ENCODE results near the gene FXN.

FXN gene

GRCh38 chr9:69004836-69005235 lies 30.7 kb upstream of the FXN start:
- Histone ChIP-seq H3K4me3 (ENCODE audit: insufficient read depth, low read length, poor library complexity, severe bottlenecking) (no peak overlapping the region), H4K20me1 (ENCODE audit: low read depth, low read length) (no peaks in the 10 kb centered on the region), H3K79me2 (ENCODE audit: insufficient read depth, low read length) (no peaks in the 10 kb centered on the region), H3F3A (ENCODE audit: insufficient read depth) (no peaks in the 10 kb centered on the region), H3K9me3 (ENCODE audit: insufficient read depth, low read length) (no peaks in the 10 kb centered on the region), H2AFZ (ENCODE audit: low read depth, low read length, severe bottlenecking) (no peak overlapping the region), H3K9me2 (replicated peaks; ENCODE audit: insufficient read depth, low read length) (no peaks in the 10 kb centered on the region), H3K27me3 (ENCODE audit: low read length) (no peaks in the 10 kb centered on the region), H3K9ac (ENCODE audit: low read length) (no peak overlapping the region), H3K27ac (ENCODE audit: low read depth, low read length) (no peak overlapping the region), H3K36me3 (ENCODE audit: low read length) (no peaks in the 10 kb centered on the region), H3K4me2 (ENCODE audit: low read depth, low read length, poor library complexity, severe bottlenecking) (no peak overlapping the region)
- TF ChIP-seq CTCF (IDR thresholded peaks at IDR 0.05; ENCODE audit: insufficient read depth, low read length, poor library complexity, severe bottlenecking) (no peak), EZH2phosphoT487 (conservative IDR thresholded peaks at IDR 0.05; ENCODE audit: low read length) (no peak)

DNA sequence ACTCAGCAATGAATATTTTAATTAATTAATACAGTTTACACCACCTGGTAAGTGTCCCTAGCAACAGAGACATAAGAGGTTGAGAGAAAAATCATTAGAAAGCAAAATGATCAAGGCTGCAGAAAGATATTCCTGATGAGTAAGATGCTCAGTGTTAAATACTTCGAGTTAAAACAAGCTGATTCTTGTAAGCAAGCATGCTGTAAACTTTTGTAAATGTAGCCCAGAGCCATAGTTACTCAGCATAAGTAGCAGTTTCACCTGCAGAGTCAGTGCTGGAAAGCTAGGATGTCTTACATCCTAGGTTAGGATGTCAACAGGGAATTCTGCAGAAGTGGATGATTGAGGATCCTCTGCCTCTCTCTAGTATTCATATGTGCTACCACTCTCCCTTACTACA lies 25.8 kb upstream of the FXN start:
- Histone ChIP-seq H2AFZ (ENCODE audit: low read depth, low read length, severe bottlenecking) (no peak overlapping the region), H3K36me3 (ENCODE audit: low read length) (no peaks in the 10 kb centered on the region), H4K20me1 (ENCODE audit: low read depth, low read length) (no peaks in the 10 kb centered on the region), H3K27ac (ENCODE audit: low read depth, low read length) (no peak overlapping the region), H3K9me3 (ENCODE audit: insufficient read depth, low read length) (no peaks in the 10 kb centered on the region), H3K9ac (ENCODE audit: low read length) (no peak overlapping the region), H3F3A (ENCODE audit: insufficient read depth) (no peaks in the 10 kb centered on the region), H3K4me3 (ENCODE audit: insufficient read depth, low read length, poor library complexity, severe bottlenecking) (no peak overlapping the region), H3K4me2 (ENCODE audit: low read depth, low read length, poor library complexity, severe bottlenecking) (no peak overlapping the region), H3K27me3 (ENCODE audit: low read length) (no peaks in the 10 kb centered on the region), H3K79me2 (ENCODE audit: insufficient read depth, low read length) (no peaks in the 10 kb centered on the region), H3K9me2 (replicated peaks; ENCODE audit: insufficient read depth, low read length) (no peaks in the 10 kb centered on the region)
- TF ChIP-seq CTCF (IDR thresholded peaks at IDR 0.05; ENCODE audit: insufficient read depth, low read length, poor library complexity, severe bottlenecking) (no peak), EZH2phosphoT487 (conservative IDR thresholded peaks at IDR 0.05; ENCODE audit: low read length) (no peak)

DNA sequence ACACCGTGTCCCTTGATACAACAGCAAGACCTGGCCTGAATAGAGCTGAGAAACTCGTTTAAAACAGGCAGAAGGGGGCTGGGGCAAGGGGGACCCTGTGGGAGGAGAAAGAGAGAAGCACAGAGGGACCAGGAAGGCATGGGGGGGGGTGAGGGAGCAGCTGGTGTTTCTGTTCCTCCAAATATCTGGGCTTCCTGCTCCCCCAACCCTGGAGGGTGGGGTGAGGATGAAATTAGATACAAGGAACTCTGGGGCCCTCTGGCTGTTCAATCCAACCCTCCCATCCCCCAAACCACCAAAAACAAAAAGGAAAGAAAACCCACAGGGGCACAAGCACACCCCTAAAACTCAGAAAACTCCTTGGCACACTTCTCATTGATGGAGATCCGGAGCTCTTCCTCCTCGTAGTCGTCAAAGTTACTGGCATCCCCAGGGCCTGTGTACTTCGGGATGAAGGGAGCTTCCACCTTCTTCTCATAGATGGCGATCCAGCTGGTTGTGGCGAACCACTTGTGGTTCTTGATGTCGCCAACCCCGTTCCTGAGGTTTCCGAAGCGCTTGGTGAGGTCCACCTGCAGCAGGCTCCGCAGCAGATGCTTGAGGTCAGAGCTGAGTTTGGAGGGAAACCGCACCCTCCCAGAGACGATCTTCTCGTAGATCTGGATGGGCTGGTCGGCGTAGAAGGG lies 22.7 kb upstream of the FXN start:
- H3K36me3 ChIP-seq (ENCODE audit: low read length) = no peaks in the 10 kb centered on the region
- H3K9me2 ChIP-seq (replicated peaks; ENCODE audit: insufficient read depth, low read length) = no peaks in the 10 kb centered on the region
- no peaks in the 10 kb centered on the region for H3F3A ChIP-seq (ENCODE audit: insufficient read depth)
- H3K27ac ChIP-seq (ENCODE audit: low read depth, low read length) = no peak overlapping the region
- no peaks in the 10 kb centered on the region for H3K9me3 ChIP-seq (ENCODE audit: insufficient read depth, low read length)
- no peaks in the 10 kb centered on the region for H3K27me3 ChIP-seq (ENCODE audit: low read length)
- no peak overlapping the region for H3K4me2 ChIP-seq (ENCODE audit: low read depth, low read length, poor library complexity, severe bottlenecking)
- no peaks in the 10 kb centered on the region for H4K20me1 ChIP-seq (ENCODE audit: low read depth, low read length)
- H3K9ac ChIP-seq (ENCODE audit: low read length) = no peak overlapping the region
- no peak overlapping the region for H2AFZ ChIP-seq (ENCODE audit: low read depth, low read length, severe bottlenecking)
- H3K79me2 ChIP-seq (ENCODE audit: insufficient read depth, low read length) = no peaks in the 10 kb centered on the region
- TF ChIP-seq EZH2phosphoT487 (conservative IDR thresholded peaks at IDR 0.05; ENCODE audit: low read length) = no peak
- TF ChIP-seq CTCF (IDR thresholded peaks at IDR 0.05; ENCODE audit: insufficient read depth, low read length, poor library complexity, severe bottlenecking) = no peak
- H3K4me3 ChIP-seq (ENCODE audit: insufficient read depth, low read length, poor library complexity, severe bottlenecking) = no peak overlapping the region
